GM12878 (cell line): Measurements from ENCODE around the gene AVL9.

Source experiments
- CEBPB ChIP-seq, 2 experiments: fragments of 150-350 bp in 1 of 2; IDR thresholded peaks; 2 replicates each; pipeline ENCODE4 v1.6.1; 2012 to 2014; ENCODE audit warnings: low read depth in 2 of 2, low read length in 2 of 2, borderline replicate concordance in 1 of 2, inconsistent platforms in 1 of 2
- CTCF ChIP-seq, 3 experiments: IDR thresholded peaks in 2 of 3; conservative IDR thresholded peaks in 1 of 3; 2 replicates each; pipeline ENCODE4 v1.5.1; 2011; ENCODE audit warnings: low read depth in 3 of 3, low read length in 3 of 3, mild to moderate bottlenecking in 3 of 3, control low read depth in 2 of 3, moderate library complexity in 2 of 3, inconsistent platforms in 1 of 3, mixed read lengths in 1 of 3; ENCODE audit not compliant: control insufficient read depth in 2 of 3, insufficient read depth in 1 of 3; ENCODE audit errors: extremely low read depth in 1 of 3
- GATAD2B ChIP-seq: fragments of 450-650 bp; conservative IDR thresholded peaks from 2 replicates; pipeline ENCODE4 v1.6.1; 2017; ENCODE audit warnings: low read depth, mild to moderate bottlenecking, moderate library complexity
- POLR2A ChIP-seq: IDR thresholded peaks from 2 replicates; pipeline ENCODE4 v1.6.1; 2011; ENCODE audit warnings: low read depth, mild to moderate bottlenecking, low read length

- TF ChIP-seq POLR2A (no peak), GATAD2B (no peak), CTCF (IDR thresholded peaks at IDR 0.05 in 2 of 3, conservative IDR thresholded peaks at IDR 0.05 in 1 of 3; ENCODE audit: control insufficient read depth in 2 of 3, extremely low read depth in 1 of 3, insufficient read depth in 1 of 3, low read depth in 3 of 3, low read length in 3 of 3) (peak in 1 of 3 experiments; percentile 13; a peak in 1 of 6 replicates), CEBPB (IDR thresholded peaks at IDR 0.05; ENCODE audit: borderline replicate concordance in 1 of 2, low read depth in 2 of 2, low read length in 2 of 2) (no peak)
Observed at GRCh38 chr7:32588657-32589056, 93.4 kb downstream of the AVL9 start.
